PC-9 (cell line): ENCODE data around the gene XXYLT1.

Experiments
- EZH2 ChIP-seq: fragments of 200-600 bp; sonication (generic); IDR thresholded peaks from 2 replicates; pipeline ENCODE4 v1.8.0; 2017; ENCODE audit warnings: antibody characterized with exemption, low read depth
- TF ChIP-seq, protein P1 (sequence below): fragments of 200-600 bp; sonication (generic); conservative IDR thresholded peaks from 2 replicates; pipeline ENCODE4 v1.6.1; 2017; ENCODE audit warnings: mixed run types, antibody characterized with exemption, mild to moderate bottlenecking, moderate library complexity

DNA sequence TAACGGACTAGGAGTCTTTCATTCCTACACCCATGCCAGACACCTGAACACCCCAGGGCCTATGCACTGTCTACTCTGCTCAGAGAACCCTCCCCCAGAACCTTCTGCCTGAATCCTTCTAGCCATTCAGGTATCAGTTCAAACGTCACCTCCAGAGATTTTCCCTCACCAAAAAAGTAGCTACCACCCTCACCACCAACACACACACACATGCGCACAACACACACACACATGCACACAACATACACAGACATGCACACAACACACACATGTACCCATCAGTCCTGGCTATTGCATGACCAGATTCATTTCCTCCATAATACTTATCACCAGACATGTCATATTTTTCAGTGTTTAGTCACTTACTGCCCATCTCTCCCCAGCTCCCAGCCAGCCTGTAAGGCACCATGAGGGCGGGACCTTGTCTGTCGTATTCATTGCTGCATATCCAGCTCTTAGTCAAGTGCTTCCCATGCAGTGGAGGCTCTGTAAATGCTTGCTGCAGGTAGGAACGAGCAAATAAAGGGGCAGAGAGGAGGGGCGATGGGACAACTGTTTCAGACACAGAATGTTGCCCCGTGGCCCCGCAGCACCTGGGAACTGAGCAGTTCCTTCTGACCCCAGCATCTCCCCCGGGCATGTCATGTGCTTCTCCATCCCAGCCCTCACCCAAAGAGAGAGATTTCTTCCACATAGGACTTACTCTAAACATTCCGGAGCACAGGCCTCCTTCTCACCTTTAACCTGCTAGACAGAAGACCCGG is 29.2 kb downstream of the XXYLT1 start:
- TF ChIP-seq, protein P1, sequence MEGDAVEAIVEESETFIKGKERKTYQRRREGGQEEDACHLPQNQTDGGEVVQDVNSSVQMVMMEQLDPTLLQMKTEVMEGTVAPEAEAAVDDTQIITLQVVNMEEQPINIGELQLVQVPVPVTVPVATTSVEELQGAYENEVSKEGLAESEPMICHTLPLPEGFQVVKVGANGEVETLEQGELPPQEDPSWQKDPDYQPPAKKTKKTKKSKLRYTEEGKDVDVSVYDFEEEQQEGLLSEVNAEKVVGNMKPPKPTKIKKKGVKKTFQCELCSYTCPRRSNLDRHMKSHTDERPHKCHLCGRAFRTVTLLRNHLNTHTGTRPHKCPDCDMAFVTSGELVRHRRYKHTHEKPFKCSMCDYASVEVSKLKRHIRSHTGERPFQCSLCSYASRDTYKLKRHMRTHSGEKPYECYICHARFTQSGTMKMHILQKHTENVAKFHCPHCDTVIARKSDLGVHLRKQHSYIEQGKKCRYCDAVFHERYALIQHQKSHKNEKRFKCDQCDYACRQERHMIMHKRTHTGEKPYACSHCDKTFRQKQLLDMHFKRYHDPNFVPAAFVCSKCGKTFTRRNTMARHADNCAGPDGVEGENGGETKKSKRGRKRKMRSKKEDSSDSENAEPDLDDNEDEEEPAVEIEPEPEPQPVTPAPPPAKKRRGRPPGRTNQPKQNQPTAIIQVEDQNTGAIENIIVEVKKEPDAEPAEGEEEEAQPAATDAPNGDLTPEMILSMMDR = no peak
- no peak for TF ChIP-seq EZH2
